HCT116 (cell line): ENCODE data around the gene C10orf120. TPM values are rescaled to one million over a fixed set of nuclear protein-coding genes. Genes with fewer than 3 reads are reported as not detected.

ENCODE experiments used
- ATAC-seq: fragments of 200-7000 bp; cut with Tn5 transposase; 2 replicates; pipeline ENCODE4 v1.9.1; 2020; ENCODE audit warnings: mild to moderate bottlenecking, moderate library complexity
- BruUV-seq: library from RNA; stranded (reverse); fragments of 400-500 nt; replicated peaks from 2 replicates; lab custom pipeline; 2021; lab: Mats Ljungman, UMichigan
- CTCF ChIA-PET: fragments of 300-600 bp; sonication (Branson Sonifier 250); formaldehyde crosslinking; loops from one replicate; lab custom pipeline; 2021; ENCODE audit warnings: antibody characterized with exemption; lab: Charles Lee
- POLR2A ChIA-PET: fragments of 300-600, 350-600 bp; sonication (Branson Sonifier 250); formaldehyde crosslinking; loops from one replicate; lab custom pipeline; 2021; ENCODE audit warnings: antibody characterized with exemption; lab: Charles Lee
- RAD21 ChIA-PET, 2 experiments: fragments of 300-600 bp; sonication (Branson Sonifier 250); formaldehyde crosslinking; loops; one replicate each; lab custom pipeline; 2023; ENCODE audit warnings: low total read pairs in 2 of 2; ENCODE audit not compliant: uncharacterized antibody in 2 of 2, unreplicated experiment in 2 of 2, low non-redundant PET in 1 of 2; lab: Charles Lee
- DNase-seq: peaks from one replicate; pipeline ENCODE4 v3.0.0-alpha.2; 2010; ENCODE audit warnings: low read depth, low spot score
- H2AFZ ChIP-seq: fragments of 200-600 bp; shearing (Covaris generic), sonication (generic); 2 replicates; pipeline ENCODE4 v1.6.1; 2017; ENCODE audit warnings: low read depth, mixed run types, mixed read lengths, antibody characterized with exemption, low read length; ENCODE audit not compliant: poor library complexity, severe bottlenecking
- H3K27ac ChIP-seq: 2 replicates; pipeline ENCODE4 v1.5.1; 2012; ENCODE audit warnings: low read depth, low read length
- H3K27me3 ChIP-seq: fragments of 200-600 bp; sonication (generic); 2 replicates; pipeline ENCODE4 v1.6.1; 2016; ENCODE audit warnings: mixed run types, low read length, mixed read lengths; ENCODE audit not compliant: insufficient read depth
- H3K36me3 ChIP-seq, 2 experiments: fragments of 200-500 bp in 1 of 2; fragments of 200-600 bp in 1 of 2; sonication (Bioruptor generic) in 1 of 2; sonication (generic) in 1 of 2; 2 replicates each; pipeline versions ENCODE4 v1.5.1 to v1.6.1; 2014 to 2016; ENCODE audit warnings: low read length in 2 of 2, inconsistent platforms in 1 of 2, mixed read lengths in 1 of 2, mixed run types in 1 of 2; ENCODE audit not compliant: insufficient read depth in 2 of 2, control insufficient read depth in 1 of 2
- H3K4me1 ChIP-seq, 2 experiments: fragments of 200-600 bp in 1 of 2; sonication (generic) in 1 of 2; 2 replicates each; pipeline versions ENCODE4 v1.5.1 to v1.6.1; 2012 to 2017; ENCODE audit warnings: low read length in 2 of 2, inconsistent platforms in 1 of 2, mild to moderate bottlenecking in 1 of 2, mixed read lengths in 1 of 2, mixed run types in 1 of 2, moderate library complexity in 1 of 2; ENCODE audit not compliant: insufficient read depth in 2 of 2, control insufficient read depth in 1 of 2
- H3K4me2 ChIP-seq: fragments of 200-600 bp; sonication (generic); 2 replicates; pipeline ENCODE4 v1.6.1; 2017; ENCODE audit warnings: mixed run types, low read length, mixed read lengths
- H3K4me3 ChIP-seq, 2 experiments: fragments of 200-600 bp in 1 of 2; sonication (generic) in 1 of 2; replicated peaks in 1 of 2; 2 replicates each; pipeline ENCODE4 v1.5.1; 2011 to 2016; ENCODE audit warnings: low read length in 2 of 2, control low read depth in 1 of 2, low read depth in 1 of 2, mild to moderate bottlenecking in 1 of 2, mixed read lengths in 1 of 2, mixed run types in 1 of 2
- H3K79me2 ChIP-seq: fragments of 200-600 bp; sonication (generic); 2 replicates; pipeline ENCODE4 v1.6.1; 2017; ENCODE audit warnings: mild to moderate bottlenecking, mixed run types, low read length, moderate library complexity, mixed read lengths; ENCODE audit not compliant: insufficient read depth
- H3K9ac ChIP-seq: fragments of 200-600 bp; sonication (generic); 2 replicates; pipeline ENCODE4 v1.6.1; 2016; ENCODE audit warnings: low read length, mixed read lengths
- H3K9me2 ChIP-seq: fragments of 200-600 bp; sonication (generic), shearing (Covaris generic); 2 replicates; pipeline ENCODE4 v1.6.1; 2017; ENCODE audit warnings: mixed run types, mild to moderate bottlenecking, moderate library complexity; ENCODE audit not compliant: insufficient read depth
- H3K9me3 ChIP-seq, 2 experiments: fragments of 200-500 bp in 1 of 2; fragments of 200-600 bp in 1 of 2; sonication (Bioruptor generic) in 1 of 2; sonication (generic) in 1 of 2; 2 replicates each; pipeline ENCODE4 v1.6.1; 2014 to 2017; ENCODE audit warnings: low read length in 2 of 2, mixed read lengths in 2 of 2, inconsistent platforms in 1 of 2, low read depth in 1 of 2, mild to moderate bottlenecking in 1 of 2, mixed run types in 1 of 2, moderate library complexity in 1 of 2; ENCODE audit not compliant: control insufficient read depth in 1 of 2, insufficient read depth in 1 of 2
- H4K20me1 ChIP-seq: fragments of 200-600 bp; sonication (generic), shearing (Covaris generic); 2 replicates; pipeline ENCODE4 v1.6.1; 2017; ENCODE audit warnings: mixed run types, mild to moderate bottlenecking, moderate library complexity; ENCODE audit not compliant: insufficient read depth
- ATF3 ChIP-seq: IDR thresholded peaks from 2 replicates; pipeline ENCODE4 v1.6.1; 2012
- CBX3 ChIP-seq: IDR thresholded peaks from 2 replicates; pipeline ENCODE4 v1.6.1; 2012; ENCODE audit warnings: low read depth
- CEBPB ChIP-seq: IDR thresholded peaks from 2 replicates; pipeline ENCODE4 v1.6.1; 2012; ENCODE audit warnings: low read depth
- ELF1 ChIP-seq: IDR thresholded peaks from 2 replicates; pipeline ENCODE4 v1.6.1; 2012; ENCODE audit warnings: low read depth, borderline replicate concordance
- EZH2phosphoT487 ChIP-seq: fragments of 200-600 bp; IDR thresholded peaks from 2 replicates; pipeline ENCODE4 v1.6.1; 2018; ENCODE audit warnings: antibody characterized with exemption, borderline replicate concordance
- FOSL1 ChIP-seq: IDR thresholded peaks from 2 replicates; pipeline ENCODE4 v1.6.1; 2012; ENCODE audit warnings: low read depth
- JUND ChIP-seq: IDR thresholded peaks from 2 replicates; pipeline ENCODE4 v1.6.1; 2012
- MAX ChIP-seq: IDR thresholded peaks from 2 replicates; pipeline ENCODE4 v1.6.1; 2012
- POLR2A ChIP-seq: IDR thresholded peaks from 2 replicates; pipeline ENCODE4 v1.7.0; 2011; ENCODE audit warnings: borderline replicate concordance; ENCODE audit not compliant: insufficient read depth, insufficient read length; ENCODE audit errors: extremely low read depth
- RAD21 ChIP-seq: IDR thresholded peaks from 2 replicates; pipeline ENCODE4 v1.6.1; 2012; ENCODE audit warnings: low read depth, mild to moderate bottlenecking
- SIN3A ChIP-seq: IDR thresholded peaks from 2 replicates; pipeline ENCODE4 v1.6.1; 2012; ENCODE audit warnings: low read depth
- SP1 ChIP-seq: IDR thresholded peaks from 2 replicates; pipeline ENCODE4 v1.6.1; 2012; ENCODE audit warnings: low read depth
- TCF7L2 ChIP-seq: IDR thresholded peaks from 2 replicates; pipeline ENCODE4 v1.7.0; 2011; ENCODE audit warnings: borderline replicate concordance, inconsistent platforms; ENCODE audit not compliant: insufficient read depth, insufficient read length; ENCODE audit errors: extremely low read depth
- YY1 ChIP-seq: IDR thresholded peaks from 2 replicates; pipeline ENCODE4 v1.6.1; 2011; ENCODE audit warnings: low read length, low read depth, moderate library complexity, mild to moderate bottlenecking; ENCODE audit not compliant: insufficient replicate concordance; ENCODE audit errors: extremely low read depth
- intact Hi-C: fragments of 100-400 bp; cut with micrococcal nuclease; formaldehyde crosslinking; loops from 2 replicates; pipeline ENCODE4 v1.10.0; 2022
- total RNA-seq: library from RNA; stranded (reverse); gene quantifications from one replicate; pipeline ENCODE4 v1.2.1, GENCODE V29; 2021; ENCODE audit not compliant: unreplicated experiment
- TF ChIP-seq, protein P1 (sequence below), 3 experiments: fragments of 200-600 bp in 1 of 3; sonication (generic) in 1 of 3; IDR thresholded peaks in 2 of 3; conservative IDR thresholded peaks in 1 of 3; 2 replicates each; pipeline ENCODE4 v1.5.1; 2012 to 2017; ENCODE audit warnings: low read depth in 2 of 3, low read length in 2 of 3, antibody characterized with exemption in 1 of 3, borderline replicate concordance in 1 of 3, control low read depth in 1 of 3, mild to moderate bottlenecking in 1 of 3, mixed read lengths in 1 of 3, mixed run types in 1 of 3, moderate library complexity in 1 of 3; ENCODE audit not compliant: insufficient read depth in 1 of 3

The C10orf120 gene
- total RNA-seq, 1 experiment from 2014 or later = not detected

- Histone ChIP-seq H3K4me1 (no peaks in the 10 kb centered on the region), H4K20me1 (no peaks in the 10 kb centered on the region), H3K9me3 (no peaks in the 10 kb centered on the region), H3K9me2 (no peaks in the 10 kb centered on the region), H3K27me3 (peaks cover 38% of the 10 kb centered on the region), H3K4me2 (no peak overlapping the region), H3K36me3 (no peaks in the 10 kb centered on the region), H3K79me2 (no peaks in the 10 kb centered on the region), H3K27ac (no peak overlapping the region), H3K9ac (no peak overlapping the region), H3K4me3 (no peak overlapping the region), H2AFZ (no peak overlapping the region)
- RAD21 ChIA-PET = no interaction called here
- no TSS peak for BruUV-seq
- TF ChIP-seq, protein P1, sequence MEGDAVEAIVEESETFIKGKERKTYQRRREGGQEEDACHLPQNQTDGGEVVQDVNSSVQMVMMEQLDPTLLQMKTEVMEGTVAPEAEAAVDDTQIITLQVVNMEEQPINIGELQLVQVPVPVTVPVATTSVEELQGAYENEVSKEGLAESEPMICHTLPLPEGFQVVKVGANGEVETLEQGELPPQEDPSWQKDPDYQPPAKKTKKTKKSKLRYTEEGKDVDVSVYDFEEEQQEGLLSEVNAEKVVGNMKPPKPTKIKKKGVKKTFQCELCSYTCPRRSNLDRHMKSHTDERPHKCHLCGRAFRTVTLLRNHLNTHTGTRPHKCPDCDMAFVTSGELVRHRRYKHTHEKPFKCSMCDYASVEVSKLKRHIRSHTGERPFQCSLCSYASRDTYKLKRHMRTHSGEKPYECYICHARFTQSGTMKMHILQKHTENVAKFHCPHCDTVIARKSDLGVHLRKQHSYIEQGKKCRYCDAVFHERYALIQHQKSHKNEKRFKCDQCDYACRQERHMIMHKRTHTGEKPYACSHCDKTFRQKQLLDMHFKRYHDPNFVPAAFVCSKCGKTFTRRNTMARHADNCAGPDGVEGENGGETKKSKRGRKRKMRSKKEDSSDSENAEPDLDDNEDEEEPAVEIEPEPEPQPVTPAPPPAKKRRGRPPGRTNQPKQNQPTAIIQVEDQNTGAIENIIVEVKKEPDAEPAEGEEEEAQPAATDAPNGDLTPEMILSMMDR (IDR thresholded peaks at IDR 0.05 in 2 of 3, conservative IDR thresholded peaks at IDR 0.05 in 1 of 3; ENCODE audit: borderline replicate concordance in 1 of 3, insufficient read depth in 1 of 3, low read depth in 2 of 3, low read length in 2 of 3) = no peak
- TF ChIP-seq CBX3 (no peak), ELF1 (no peak), TCF7L2 (no peak), SIN3A (no peak), EZH2phosphoT487 (no peak), JUND (no peak), RAD21 (no peak), POLR2A (no peak), SP1 (no peak), ATF3 (no peak), FOSL1 (no peak), CEBPB (no peak), YY1 (no peak), MAX (no peak)
- POLR2A ChIA-PET = no interaction called here
- CTCF ChIA-PET = no interaction called here
- ATAC-seq (no peak), DNase-seq (no peak)
- intact Hi-C loops = no loop called here
Observed at GRCh38 chr10:122696687-122697086, 3.0 kb downstream of the C10orf120 start.
